ENCODE measurements around the gene KLHL40.
A peak's percentile ranks its signal among the peaks of the same experiment; 100 is the strongest.

The KLHL40 gene

DNA sequence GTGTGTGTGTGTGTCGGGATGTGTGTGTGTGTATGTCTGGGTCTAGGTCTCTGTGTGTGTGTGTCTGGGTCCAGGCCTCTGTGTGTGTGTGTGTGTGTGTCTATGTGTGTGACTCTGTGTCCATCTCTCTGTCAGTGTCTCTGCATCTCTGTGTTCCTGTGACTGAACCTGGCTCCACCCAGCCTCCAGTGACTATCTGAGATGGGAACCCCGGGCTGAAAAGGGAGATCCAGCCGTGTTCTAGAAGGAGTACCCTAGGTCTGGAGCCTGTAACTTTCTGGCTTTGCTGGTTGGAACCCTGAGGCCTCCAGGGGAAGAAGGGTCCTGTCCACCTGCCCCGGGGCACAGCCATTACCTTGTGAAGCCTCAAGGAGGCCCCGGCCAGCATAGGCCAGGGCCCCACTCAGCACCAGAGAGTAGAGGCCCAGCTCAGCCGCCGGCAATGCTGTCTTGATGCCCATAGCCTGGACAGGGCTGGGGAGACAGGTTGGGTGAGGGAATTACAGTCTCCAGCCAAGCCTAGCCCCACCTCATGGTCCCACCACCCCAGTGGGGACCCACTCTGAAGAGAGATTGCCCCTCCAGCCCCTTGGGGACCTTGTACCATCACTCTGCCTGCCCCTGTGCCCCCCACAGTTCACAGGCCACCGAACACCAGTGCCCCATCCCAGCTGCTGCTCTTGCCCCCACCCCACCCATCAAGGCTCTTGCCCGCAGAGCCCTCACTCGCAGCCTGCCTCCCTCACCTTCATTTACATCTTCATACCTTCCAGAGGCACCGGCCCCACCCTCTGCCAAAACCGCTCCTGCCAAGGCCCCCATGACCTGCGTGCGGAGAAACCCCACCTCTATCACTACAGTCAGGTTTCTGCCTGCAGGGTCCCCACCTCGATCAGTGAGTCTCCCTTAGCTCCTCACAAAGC lies 15.3 kb downstream of the KLHL40 start:
- no peak for DNase-seq (ENCODE audit: low read depth, low spot score)
- no peak overlapping the region for H3K4me3 ChIP-seq (ENCODE audit: low read length)

DNA sequence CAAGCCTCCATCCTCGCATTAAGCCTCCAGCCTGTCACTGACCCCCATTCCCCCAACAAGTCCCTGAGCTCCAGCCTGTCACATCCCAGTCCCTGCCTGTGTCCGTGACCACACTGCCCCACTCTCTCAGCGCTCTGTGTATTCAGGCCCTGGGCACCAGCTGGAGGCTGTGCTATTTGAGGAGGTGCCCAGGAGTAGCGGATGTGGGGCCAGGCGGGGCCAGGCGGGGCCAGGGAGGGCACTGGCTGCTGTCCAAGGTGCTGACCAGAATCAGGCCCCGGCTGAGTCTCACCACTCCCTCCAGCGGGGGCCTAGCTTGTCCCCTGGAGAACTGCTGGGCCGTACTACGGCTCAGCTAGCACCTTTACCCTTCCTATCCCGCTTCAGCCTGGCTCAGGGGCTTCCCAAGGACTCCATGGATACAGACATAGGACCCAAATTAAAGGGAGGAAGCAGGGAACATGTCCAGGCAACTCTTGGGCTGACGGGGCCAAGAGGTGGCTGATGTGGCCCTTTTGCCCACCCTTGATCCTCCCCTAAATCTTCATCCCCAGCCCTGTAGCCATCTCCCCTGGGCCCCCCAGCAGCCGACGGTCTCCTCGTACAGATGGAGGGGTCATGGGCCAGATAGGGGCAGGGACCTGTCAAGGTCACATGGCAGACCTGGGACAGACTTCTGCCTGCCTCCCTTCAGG lies 16.2 kb downstream of the KLHL40 start:
- no peak overlapping the region for H3K4me3 ChIP-seq (ENCODE audit: low read length)
- peak; percentile 37 for DNase-seq (ENCODE audit: low read depth, low spot score)

DNA sequence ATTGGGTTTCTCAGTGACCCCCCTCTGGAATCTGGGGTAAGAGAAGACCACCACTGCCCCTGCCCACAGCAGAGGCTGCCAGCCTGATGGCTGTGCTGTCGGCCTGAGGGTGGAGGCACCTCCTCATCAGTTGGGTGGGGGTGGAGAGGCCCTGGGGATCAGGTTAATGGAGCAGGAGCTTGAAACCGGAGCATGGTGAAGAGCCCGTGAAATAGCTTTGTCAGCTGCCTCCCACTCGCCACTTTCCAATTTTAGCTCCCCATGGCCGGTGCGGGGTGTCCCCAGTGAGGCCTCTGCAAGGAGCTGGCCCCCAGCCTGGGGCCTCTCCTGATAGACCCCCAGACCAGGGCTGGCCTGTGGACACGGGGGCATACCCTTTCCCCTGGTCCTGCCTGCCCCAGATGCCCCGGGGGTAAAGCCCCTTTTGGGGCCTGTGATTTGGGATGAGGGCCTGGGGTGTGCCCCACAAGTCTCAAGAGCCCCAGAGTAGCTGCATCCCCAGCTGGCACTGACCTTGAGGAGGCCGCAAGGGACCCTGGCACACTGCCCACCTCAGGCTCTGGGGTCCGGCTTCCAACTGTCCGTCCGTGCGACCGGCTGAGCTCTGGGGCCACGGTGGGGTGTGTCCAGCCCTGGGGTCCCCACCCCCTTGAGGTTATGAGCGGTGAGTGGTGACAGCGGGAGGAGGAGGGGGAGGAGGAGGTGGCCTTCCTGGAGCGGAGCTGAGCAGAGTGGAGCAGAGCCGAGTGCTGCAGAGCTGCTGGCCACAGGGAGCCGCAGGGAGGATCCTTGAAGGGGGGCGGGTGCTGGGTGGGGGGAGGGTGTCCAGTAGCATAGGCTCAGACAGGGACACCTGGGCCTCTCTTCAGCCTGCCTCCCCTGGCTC lies 17.0 kb downstream of the KLHL40 start, which contains the start of gene HHATL:
Gene HHATL (minus strand): TSS at position 733 of the 886 bp plus-strand sequence. CDS start 1,972 bp downstream, outside the sequence.
- DNase-seq (ENCODE audit: low read depth, low spot score), result no peak
- no peak within 1 kb of the TSS for H3K4me3 ChIP-seq (ENCODE audit: low read length)

DNA sequence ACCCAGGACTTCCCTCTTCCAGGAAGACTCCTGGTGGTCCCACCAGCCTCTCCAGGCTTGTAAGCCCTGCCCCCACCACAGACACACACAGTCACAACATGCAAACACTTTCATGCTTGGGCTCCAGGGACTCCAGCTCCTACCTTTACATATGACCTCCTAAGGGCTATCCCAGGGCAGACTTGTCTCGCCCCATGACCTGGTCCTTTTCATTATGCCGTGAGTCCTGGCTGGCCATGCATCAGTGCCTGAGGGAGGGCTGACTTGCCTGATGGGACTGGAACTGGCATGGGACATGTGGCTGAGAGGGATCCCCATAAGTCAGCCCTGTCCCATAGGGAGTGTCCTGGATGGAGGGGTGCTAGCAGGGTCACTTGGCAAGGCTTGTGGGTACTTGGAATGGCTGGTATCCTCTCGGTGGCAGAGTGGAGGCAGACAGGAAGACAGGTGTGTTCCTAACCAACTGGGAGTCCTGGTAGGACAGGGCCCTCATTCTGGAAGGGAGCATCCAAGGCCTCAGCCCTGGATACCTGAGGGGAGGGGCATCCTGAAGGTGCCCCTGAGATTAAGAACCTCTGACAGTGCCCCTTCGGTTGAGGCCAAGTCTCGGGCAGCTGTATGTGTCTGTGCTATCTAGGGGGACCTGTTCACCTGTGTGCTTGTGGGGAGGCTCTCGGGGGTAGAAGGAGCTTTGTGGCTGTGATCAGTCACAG lies 17.8 kb downstream of the KLHL40 start:
- no peak for DNase-seq (ENCODE audit: low read depth, low spot score)
- no peak overlapping the region for H3K4me3 ChIP-seq (ENCODE audit: low read length)

DNA sequence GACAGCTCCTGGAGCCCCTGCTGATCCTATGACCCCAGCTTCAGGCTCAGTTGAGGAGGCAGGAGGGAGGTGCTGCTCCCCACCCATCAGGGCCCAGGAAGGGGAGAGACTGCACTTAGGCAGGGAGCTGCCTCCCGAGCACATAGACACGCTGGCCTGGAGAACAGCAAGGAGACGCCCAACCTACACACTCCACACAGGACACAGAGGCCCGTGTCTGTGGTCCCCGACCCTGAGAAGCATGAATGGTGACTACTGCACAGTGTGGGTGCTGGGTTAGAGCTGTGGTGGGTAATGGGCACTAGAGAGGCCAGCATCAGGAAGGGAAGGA lies 18.3 kb downstream of the KLHL40 start:
- no peak overlapping the region for H3K4me3 ChIP-seq (ENCODE audit: low read length)
- no peak for DNase-seq (ENCODE audit: low read depth, low spot score)

DNA sequence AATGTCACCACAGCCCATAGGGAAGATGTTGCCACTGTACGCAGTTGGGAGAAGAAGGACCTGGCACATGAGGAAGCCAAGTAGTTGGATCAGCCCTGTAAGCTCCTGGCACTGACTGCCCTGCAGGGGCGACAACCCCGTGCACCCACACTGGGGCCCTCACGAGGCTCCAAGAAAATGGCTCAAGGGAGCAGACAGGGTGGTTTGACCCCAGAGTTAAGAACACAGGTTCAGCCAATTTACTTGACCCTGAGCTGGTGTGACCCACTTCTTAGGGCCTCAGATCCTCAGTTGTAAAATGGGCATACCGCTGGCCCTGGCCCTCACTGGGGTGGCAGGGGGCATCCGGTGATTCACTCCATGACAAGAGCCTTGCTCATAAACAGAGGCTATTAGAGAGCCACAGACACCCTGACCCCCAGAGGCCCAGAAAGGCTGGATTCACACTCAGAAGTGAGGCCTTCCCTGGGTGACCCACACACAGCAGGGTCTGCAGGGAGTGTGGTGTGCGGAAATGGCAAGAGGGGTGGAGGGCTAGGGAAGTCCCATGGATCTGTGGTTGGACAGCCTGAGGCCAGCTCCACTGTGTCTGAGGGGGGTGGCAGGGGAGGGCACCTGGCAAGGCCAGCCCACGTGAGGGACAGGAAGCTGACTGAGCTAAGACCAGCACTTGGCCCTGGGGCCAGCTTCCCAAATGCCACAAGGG lies 19.0 kb downstream of the KLHL40 start:
- no peak for DNase-seq (ENCODE audit: low read depth, low spot score)
- no peak overlapping the region for H3K4me3 ChIP-seq (ENCODE audit: low read length)

DNA sequence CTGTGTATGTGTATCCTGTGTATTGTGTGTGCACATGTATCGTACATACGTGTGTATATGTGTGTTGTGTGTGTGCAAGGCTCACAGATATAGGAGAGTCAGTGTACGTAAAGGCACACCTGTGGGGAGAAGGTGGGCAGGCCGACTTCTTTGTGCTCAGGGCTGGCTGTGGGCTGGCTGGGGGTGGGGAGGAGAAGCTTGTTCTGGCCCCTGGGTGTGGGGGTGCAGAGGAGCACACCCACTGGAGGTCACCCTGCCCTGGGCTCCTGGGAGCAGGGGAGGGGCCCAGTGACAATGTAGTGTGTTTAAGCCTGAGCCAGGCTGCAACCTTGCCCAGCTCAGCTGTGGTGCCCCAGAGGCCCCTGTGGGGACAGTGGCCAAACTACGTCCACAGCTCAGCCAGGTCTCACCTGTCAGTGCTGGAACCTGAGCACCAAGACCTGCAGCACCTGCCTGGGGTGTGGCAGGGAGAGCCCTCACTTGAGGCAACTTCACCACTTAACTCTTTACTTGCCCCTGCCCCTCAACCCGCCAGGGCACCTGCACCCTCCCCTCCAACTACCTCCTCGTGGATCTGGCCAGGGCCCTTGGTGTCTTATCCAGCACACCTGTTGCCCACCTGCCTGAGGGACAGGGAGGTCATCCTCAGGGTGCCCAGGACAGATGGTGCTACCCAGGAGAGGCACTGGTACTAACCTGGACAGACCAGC lies 19.9 kb downstream of the KLHL40 start:
- no peak overlapping the region for H3K4me3 ChIP-seq (ENCODE audit: low read length)
- DNase-seq (ENCODE audit: low read depth, low spot score), result no peak

DNA sequence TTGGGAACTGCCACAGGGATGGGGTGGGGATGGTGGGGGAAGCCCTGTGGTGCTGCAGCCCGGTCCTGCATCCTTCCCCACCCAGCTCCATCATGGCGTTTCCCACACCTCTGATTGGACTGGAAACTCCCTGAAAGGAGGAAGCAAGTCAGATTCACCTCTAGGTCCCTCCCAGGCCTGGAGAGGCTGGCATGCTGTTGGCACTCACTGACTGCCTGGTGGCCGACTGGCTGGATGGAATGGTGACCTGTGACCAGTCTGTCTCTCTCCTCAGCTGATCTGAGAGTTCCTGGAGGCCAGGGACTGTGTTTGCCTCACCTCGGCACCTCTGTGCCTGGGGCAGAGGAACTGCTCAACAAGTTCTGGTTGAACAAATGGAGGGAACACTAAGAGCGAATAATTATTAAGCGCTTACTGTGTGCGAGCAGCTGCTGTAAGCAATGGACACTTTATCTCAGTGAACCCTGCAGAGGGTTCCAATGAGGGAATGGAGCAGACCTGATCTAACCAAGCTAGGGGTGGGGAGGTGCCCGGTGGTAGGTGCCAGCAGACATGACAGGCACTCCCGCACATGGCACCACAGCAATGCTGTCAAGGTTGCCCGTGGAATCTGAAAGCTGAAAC lies 20.7 kb downstream of the KLHL40 start:
- H3K4me3 ChIP-seq (ENCODE audit: low read length), result no peak overlapping the region
- no peak for DNase-seq (ENCODE audit: low read depth, low spot score)

DNA sequence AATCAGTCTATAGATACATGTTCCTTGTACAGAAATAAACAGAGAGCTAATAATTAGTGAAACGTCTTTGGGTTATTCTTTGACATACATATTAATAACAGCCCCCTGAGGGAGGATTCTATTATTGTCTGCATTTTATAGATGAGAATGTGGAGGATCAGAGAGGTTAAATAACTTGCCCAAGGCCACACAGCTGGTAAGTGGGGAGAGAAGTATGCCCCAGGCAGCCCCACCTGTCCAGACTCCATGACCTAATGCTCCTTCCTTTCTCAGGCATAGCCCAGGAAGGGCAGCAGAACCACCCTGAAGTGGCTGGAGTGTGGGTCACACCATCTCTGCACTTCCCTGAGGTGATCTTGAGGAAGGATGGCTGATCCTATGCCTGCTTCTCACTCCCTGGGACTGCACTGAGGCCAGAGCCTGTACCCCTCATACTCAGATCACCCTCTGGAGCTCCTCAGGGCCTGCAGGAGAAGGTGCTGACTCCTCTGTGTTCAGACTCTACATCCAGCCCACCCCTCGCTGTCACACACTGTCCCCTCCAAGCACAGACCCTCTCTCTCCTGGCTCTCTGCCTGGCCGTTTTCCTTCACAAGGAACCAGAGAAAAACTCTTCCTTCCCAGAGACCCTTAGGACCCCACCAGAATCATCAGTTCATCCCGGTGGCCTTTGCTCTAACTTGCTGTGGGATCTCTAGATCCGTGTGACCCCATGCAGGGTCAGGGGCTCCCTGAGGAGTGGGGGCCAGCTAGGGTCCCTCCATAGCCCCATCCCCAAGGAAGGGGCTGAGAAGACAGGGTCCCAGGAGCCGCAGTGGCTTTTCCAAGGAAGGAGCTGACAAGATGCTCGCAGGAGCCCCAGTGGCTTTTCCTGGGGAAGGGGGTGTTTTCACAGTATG lies 21.6 kb downstream of the KLHL40 start:
- no peak for DNase-seq (ENCODE audit: low read depth, low spot score)
- no peak overlapping the region for H3K4me3 ChIP-seq (ENCODE audit: low read length)

DNA sequence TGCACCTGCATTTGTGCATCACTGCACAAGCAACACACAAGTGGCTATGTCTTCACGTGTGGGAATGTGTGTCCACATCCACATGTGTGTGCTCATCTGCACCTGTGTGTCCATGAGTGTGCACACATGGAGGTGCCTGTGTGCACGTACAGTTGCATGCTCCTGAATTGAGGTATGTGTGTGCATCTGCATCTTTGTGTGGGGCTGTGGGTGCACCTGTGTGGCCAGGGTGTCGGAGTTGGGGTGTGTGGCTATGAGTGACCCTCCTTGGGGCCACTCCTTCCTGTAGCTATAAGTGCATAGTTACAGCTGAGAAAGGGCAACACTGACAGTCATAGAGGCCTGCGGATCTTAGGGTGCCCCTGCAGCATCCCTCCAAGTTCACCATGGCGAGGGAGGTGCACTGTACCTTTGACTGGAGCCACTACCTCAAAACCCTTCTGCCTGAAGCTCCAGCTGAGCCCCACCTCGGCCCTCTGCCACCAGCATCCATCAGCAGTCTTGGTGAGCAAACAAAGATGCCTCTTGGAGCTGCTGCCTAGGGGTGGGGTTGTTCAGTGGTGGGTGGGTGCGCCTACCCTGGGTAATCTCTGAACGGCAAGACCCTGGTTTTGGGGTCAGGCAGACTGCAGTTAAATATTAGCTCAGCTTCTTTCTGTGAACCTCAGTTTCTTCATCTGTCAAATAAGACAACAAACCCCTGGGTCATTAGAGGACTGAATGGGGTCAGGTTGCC lies 22.5 kb downstream of the KLHL40 start:
- H3K4me3 ChIP-seq (ENCODE audit: low read length), result no peak overlapping the region
- no peak for DNase-seq (ENCODE audit: low read depth, low spot score)

DNA sequence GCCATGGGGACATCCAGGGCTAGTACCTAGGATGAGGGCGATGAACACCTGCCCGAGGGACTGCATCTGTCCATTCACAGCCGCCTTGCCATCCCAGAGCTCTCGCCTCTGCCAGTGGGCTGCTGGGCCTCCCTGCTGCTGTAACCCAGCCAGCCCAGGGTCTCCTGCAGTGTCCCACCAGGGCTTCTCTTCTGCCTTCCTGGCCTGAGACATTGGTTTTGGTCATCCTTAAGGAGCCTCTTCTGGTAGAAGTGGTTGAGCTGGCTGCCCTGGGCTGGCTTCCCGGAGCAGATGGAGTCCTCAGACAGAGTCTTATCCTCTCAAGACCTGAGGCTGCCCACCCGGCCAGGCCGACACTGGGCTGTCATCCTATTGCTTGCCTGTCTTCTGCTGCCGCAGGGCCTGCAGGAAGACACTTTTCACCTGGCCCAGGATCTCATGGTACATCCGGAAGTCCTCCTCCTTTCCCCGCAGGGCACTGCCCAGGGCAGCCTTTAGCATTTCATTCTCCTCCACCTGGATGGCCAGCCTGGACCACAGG lies 23.3 kb downstream of the KLHL40 start:
- no peak for DNase-seq (ENCODE audit: low read depth, low spot score)
- no peak overlapping the region for H3K4me3 ChIP-seq (ENCODE audit: low read length)

DNA sequence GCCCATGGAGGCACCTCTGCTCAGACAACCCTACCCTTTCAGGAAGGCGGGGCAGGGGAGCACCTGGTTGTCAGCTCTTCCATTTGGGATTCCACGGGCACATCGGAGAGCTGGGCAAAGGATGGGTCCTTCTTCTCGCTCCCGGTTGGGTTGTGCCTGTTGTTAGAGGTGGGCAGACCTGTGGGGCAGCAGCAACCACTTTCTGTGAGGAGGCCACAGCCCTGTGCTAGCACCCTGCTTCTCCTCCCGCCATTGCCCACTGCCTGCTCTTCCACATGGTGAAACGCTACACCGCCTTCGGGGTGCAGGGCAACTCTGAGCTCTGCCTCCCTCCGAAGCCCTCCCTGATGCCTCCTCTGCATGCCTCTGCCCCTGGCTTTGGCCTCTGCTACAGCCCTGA lies 24.3 kb downstream of the KLHL40 start:
- H3K4me3 ChIP-seq (ENCODE audit: low read length), result no peak overlapping the region
- no peak for DNase-seq (ENCODE audit: low read depth, low spot score)

DNA sequence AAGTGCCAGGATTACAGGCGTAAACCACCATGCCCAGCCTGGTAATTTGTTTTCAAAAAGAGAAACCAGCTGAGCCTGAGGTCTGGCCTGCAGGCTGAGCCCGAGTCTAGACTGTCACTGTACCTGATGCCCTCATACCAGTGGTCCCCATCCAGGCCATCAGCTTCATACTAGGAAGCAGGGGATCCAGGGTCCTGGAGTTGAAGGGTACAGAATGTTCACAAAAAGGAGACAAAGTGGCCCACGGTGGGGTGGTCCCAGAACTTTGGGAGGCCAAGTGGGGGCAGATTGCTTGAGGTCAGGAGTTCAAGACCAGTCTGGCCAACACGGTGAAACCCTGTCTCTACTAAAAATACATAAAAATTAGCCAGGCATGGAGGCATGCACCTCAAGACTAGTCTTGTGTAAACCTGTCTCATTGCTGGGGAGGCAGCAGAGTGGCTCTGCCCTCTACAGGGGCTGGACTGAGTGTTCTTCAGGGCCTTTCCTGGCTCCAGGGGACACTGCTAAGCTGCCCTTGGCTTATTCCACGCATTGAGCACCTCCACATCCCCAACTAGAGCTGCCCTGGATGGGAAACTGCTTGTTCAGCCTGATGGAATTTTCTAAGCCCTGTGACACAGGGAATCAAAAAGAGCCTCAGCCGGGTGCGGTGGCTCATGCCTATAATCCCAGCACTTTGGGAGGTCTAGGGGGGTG lies 25.1 kb downstream of the KLHL40 start:
- no peak overlapping the region for H3K4me3 ChIP-seq (ENCODE audit: low read length)
- no peak for DNase-seq (ENCODE audit: low read depth, low spot score)

DNA sequence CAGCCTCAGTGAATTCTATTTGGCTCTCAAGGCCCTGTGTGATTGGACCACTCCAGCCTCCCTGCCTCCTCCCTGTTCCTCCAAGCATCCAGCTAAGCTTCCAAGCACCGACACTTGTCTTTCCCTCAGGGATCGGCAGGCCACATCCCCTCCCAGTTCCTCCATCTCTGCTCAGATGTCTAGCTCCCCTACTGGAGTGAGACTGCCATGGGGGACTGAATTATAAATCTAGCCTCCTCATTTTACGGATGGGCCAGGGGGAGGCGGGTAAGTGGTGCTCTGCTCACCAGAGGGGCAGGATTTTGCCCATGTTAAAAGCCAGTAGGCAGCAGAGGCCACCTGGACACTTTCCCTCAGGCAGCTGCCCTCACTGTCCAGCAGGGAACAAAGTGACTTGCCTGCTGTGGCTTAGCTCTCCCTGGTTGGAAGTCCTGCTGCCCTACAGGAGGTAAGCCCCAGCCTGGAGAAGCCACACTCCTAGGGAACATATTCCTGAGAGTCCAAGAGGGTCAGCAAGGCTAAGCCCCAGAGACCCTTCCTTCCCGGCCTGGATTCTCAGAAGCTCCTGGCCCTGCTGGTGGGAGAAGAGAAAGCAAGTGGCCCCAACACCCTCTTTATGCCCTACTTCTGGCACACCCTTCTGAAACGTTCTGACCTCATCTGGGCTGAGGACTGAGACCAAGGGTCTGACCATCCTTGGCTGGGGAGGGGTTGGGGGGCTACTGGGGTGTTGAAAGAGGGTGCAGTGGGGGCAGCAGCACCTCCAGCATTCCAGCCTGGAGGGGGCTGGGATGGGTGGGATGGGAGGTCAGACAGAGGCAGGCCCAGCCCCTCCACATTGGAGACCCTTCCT lies 26.4 kb downstream of the KLHL40 start:
- no peak for DNase-seq (ENCODE audit: low read depth, low spot score)
- H3K4me3 ChIP-seq (ENCODE audit: low read length), result no peak overlapping the region

Data from Jurkat, Clone E6-1 (cell line).